Activated naive CD4-positive, alpha-beta T cell treated with Interleukin-2 at 50 U/mL for 16 hours (primary cell): Measurements from ENCODE around the gene BRD3.
A peak's percentile ranks its signal among the peaks of the same experiment; 100 is the strongest.

Experiments used
- DNase-seq: peaks from one replicate; pipeline ENCODE4 v3.0.0-alpha.2; 2020

BRD3 gene

DNA sequence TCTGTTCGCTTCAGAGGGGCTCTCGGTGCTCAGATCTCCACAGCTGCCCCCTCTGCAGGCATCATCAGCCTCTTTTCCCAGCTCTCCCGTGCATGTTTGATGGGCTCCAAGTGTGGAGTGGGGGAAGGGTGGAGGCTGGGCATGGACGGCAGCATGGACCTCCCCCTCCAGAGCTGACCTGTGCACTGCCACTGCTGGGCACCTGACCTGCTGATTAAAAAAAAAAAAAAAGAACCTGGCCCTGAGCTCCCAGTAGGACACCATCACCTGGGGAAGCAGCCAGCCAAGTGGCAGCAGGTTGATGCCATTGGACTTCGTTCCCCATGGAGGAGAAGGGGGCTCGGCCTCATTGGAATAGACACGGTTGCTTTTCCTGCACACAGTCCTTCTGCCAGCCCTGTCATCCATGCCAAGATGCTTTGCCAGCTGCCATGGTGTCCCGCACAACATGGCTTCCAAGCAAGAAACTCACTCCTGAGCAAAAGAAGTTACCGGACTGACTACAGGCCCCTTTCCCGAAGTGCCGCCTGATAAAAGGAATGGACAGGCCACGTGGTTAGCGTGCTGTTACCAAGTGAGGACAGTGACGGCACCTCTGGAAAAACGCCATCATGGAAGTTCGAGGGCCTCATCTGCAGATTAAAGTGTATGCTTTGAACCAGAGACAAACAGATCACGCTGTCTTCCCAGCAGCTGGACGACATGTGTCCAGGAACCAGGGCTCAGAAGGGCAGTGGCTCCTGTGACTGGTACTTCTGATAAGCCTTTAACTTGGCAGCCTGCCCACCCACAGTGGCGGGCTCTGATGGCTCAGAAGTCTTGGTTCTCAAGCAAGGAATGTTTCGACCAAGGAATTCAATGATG is 57.3 kb downstream of the BRD3 start:
- DNase-seq: no peak

DNA sequence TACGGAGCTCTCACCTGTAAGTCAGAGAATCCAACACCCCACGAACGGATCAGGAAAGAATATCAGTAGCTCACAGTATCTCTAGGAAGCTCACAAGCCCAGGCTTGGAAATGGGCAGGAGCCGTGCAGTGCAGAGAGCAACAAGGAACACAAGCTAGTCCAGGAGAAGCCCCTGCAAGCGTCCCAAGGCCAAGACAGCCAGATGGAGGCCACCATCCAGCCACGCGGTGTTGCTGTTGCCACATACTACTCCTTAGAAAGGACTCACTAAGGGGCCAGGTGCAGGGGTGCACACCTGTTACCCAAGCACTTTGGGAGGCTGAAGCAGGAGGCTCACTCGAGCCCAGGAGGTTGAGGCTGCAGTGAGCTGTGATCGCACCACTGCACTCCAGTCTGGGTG is 60.3 kb downstream of the BRD3 start:
- DNase-seq: no peak

DNA sequence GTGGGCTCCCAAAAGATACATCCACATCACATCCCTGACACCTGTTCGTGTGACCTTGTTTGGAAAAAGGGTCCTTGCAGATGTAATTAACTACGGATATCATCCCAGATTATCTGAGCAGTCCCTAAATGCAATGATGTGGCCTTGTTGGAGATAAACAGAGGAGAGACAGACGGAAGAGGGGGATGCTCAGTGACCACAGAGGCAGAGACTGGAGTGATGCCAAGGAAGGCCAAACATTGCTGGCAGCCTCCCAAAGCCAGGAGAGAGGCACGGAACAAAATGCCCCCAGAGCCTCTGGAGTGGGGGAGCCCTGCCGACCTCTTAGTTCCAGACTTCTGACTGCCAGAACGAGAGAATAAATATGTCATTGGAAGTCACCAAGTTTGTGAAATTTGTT is 60.7 kb downstream of the BRD3 start:
- DNase-seq: no peak

DNA sequence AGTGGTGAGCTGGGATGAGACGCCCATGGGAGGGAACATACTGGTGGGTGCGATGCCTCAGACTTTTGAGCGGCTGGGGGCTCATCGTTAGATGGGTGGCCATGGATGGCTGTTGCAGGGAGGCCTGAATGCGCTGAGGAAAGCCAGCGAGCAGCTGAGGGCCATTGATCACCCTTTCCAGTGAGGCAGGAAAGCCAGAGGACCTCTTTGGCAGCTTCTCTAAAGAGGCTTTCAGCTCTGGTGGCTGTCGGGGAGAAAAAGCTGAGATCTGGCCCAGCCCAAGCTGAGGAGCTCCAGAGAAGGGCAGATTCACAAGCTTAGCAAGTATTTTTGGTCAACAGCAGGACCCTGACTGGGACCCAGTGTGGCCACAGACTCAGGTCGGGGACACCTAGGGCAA is 62.4 kb downstream of the BRD3 start:
- no peak for DNase-seq

DNA sequence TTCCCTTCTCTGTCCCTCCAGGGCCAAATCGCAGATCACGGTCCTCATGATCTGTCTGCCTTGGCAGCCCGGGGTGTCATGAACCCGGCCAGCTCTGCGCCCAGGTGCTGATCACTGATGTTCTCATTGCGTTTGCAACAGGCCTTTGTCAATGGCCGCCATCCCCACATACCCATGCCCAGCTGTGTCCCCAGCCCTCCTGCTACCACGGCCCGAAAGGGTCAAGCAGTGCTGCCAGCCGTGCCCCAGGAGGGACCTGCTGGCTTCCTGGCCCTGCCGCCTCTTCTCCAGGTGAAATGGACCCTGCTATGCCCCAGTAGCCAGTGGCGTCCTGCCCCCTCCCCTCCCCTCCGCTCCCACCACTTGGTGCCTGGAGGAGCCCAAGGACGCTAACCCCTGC is 62.9 kb downstream of the BRD3 start:
- no peak for DNase-seq

DNA sequence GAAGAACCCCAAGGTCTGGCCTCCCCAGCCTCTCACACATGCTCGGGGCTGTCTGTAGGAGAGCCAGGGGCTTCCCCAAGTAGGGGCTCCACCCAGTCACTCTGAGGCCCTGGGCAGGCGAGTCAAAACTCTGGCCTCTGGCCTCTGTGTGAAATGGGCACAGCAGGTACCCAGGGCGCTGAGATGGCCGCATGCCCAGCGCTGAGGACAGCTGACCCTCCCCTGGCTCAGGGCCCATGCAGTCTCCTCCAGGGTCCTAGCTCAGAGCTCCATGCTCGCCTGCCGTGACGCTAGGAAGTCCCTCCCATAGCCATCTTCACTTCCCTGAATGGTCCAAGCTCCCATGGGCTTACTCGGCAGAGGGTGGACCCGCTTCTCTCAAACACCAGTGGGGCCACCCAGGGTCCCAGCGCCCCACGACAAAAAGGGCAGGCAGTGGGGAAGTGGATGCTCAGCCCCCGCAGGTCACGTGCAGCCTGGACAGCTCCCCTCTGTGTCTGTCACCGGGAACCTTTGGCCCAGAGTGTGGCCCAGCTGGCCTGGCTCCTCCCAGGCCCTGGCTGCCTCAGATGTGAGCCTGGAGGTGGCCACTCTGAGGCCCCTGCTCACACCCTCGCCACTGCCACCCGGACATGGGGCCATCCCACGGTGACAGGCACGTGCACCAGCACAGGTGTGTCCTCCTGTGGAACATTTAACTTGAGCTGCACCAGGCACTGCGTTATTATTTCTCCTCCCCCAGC is 63.5 kb downstream of the BRD3 start:
- DNase-seq: no peak

DNA sequence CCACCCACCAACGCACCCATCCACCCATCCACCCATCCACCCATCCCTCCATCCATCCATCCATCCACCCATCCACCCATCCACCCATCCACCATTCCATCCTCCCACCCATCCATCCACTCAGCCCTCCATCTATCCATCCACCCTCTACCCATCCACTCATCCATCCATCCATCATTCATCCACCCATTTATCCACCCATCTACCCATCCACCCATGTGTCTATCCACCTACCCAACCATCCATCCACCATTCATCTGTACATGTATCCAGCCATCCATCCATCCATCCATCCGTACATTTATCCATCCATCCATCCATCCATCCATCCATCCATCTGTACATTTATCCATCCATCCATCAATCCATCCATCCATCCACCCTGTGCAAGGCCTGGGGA is 64.6 kb downstream of the BRD3 start:
- no peak for DNase-seq

DNA sequence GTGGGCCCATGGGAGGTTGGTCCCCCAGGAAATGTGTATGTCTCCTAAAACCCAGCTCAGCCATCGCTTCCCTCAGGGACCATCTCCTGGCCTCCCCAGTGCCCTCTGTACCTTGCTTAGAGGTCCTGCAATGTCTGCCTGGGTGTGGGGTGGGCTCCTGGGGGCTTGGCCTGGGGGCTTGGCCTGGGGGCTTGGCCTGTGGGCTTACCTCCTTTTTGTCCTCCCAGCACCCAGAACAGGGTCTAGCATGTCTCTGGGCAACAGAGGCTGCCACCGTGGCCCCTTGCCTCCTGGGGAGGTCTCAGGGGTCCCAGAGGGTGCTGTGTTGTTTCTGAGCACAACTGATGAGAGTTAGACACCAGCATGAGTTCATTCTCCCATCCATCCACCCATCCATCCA is 65.0 kb downstream of the BRD3 start:
- no peak for DNase-seq

DNA sequence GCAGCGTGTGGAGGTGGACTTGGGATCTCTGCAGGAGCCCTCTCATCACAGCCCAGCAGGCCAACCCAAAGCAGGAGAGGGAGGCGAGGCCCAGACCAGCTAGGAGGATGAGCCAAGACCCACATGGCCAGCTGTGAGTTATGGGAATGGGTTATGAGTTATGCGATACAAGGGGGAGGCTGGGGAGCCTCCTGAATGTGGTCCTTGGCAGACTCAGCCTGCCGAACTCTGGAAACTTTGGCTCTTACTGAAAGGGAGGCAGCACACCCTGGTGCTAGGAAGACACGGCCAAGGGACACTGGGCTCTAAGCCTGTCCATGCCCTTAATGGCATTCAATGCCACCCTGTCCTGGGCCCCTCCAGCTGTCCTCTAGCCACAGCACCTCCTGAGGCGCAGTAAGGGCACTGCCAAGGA is 68.0 kb downstream of the BRD3 start:
- DNase-seq: no peak

DNA sequence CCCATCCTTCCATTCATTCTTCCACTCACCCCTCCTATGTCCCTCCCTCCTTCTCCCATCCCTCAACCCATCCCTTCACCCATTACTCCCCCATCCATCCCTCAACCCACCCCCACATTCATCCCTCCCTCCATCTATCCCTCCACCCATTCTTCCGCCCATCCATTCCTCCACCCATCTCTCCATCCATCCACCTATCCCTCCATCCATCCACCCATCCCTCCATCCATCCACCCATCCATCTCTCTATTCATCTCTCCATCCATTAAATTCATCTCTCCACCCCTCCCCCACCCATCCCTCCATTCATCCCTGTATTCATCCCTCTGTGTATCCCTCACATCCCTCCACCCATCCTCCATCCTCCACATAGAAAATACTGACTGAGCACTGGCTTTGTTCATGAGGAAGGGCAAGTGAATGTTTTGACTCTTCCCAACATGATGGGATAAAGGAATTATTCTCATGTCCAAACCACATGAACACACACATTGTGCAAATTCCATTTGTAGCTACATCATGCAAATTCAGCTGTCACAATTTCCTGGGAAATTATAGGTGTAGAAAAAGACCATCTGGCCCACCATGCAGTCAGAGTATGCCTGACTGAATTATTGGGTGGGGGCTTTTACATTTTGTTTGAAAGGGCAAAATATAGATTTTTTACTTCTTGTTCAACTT is 68.8 kb downstream of the BRD3 start:
- no peak for DNase-seq

DNA sequence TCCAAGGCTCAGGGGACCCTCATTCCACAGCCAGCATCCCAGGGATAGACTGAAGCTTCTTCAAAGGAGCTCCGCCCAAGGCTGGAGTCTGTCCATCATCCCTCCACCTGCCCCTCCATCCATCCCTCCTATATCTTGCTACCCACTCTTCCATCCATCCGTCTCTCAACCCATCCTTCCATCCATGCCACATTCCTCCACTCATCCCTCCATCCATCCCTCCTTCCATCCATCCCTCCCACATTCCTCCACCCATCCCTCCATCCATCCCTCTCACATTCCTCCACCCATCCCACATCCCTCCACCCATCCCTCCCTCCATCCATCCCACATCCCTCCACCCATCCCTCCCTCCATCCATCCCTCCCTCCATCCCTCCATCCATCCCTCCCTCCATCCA is 70.2 kb downstream of the BRD3 start:
- DNase-seq: no peak

DNA sequence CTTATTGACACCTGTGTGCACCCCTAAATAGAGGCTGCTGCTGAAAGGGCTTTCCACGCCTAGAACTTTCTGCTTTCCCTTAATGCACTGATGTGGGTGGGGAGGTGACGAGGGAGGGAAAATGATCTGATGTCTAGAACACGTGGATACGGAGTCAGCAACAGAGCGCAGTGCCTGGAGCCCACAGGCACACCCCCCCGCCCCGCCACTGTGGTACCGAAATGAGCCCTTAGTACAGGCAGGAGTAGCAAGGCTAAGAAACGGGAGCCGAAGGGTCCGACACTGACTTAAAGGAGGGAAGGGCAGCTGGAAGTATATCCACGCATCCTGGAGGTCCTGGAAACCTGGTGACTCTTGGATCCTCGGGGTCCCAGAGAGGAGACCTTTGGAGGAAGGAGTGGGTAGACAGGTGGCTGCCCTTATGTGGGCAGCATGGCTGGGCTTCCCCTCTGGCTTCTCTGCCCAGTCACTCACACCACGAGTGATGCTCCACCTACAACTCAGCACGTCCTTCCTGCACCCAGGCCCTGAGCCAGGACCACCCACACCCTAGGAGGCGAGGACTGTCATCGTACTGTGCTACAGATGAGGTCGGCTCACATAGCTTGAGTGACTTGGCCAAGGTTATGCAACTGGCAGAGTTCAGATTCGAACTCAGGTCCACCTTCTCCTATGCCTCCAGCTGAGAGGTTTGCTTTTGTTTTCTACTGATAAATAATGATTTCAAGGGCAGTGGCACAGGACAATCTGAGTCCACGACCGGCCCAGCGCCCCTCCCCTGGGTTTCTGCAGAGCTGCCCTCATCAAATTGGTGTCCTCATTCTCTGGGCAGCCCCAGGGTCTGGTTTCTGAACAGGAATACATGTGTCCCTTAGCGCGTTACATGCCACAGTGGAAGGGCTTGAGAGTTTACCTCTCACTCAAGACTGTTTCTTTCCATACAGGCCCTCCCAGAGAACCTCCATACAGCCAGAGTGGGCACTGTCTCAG is 71.0 kb downstream of the BRD3 start:
- no peak for DNase-seq

DNA sequence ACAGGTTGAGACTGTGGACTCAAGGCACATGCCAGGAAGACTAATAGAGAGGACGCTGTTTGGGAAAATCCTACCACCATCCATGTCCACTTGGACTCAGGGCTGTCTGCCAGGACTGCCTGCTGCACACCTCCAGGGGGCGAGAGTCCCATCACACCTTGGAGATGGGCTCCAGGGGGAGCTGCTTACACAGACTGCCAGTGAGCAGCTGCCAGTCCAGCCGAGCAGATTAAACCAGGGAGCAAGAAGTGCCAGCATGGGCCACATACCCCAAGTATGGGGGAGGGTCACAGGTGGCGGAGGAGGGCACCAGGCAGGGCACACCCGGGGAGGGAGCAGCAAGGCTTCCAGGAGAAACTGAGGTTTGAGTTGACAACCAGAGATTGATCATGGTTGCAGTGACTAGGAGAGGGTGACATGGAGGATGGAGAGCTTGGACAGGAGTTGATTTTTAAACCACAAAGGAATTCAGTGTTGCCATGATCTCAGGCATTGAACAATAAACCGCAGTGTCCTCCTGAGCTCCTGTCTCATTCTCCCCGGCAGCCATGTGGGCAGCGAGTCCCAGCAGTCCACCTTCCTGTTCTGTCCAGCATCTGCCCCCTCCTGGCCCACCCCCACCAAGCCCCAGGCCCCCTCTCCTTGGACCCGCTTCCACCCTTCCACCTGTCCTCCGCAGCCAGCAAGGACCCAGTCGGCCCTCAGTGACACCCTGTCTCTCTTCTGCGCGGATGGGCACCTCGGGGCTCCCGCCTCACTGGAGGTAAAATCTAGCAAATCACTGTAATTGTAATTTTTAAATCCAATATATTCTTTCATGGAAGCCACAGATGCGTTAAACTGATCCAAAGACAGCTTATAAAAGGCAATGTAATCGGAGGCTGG is 72.6 kb downstream of the BRD3 start:
- DNase-seq: no peak

DNA sequence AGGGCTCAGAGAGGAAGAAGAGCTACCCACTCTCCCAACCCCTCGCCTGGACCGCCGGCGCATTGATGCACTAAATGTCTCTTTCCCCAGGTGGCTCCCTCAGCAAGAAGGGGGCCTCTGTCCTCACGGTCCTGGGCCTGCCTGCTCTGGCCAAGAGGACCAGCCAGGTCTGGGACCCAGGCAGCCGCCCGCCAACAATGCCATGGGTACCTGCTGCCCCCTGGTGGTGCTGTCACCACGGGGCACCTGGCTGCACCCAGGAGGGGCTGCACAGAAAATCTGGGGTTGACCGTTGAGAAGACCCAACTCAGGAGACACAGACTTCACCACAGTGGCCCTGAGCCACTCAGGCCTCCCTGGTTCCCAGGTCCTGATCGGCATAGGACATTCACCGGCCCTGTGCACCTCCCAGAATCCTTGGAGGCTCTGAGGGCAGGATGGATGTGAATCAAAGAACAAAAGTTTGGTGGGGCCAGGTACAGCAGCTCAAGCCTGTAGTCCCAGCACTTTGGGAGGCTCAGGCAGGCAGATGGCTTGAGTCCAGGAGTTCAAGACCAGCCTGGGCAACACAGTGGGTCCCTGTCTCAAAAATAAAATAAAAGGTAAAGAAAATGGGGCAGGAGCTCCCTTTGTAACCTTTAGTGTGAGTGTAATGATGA is 73.3 kb downstream of the BRD3 start:
- DNase-seq: peak; percentile 81

DNA sequence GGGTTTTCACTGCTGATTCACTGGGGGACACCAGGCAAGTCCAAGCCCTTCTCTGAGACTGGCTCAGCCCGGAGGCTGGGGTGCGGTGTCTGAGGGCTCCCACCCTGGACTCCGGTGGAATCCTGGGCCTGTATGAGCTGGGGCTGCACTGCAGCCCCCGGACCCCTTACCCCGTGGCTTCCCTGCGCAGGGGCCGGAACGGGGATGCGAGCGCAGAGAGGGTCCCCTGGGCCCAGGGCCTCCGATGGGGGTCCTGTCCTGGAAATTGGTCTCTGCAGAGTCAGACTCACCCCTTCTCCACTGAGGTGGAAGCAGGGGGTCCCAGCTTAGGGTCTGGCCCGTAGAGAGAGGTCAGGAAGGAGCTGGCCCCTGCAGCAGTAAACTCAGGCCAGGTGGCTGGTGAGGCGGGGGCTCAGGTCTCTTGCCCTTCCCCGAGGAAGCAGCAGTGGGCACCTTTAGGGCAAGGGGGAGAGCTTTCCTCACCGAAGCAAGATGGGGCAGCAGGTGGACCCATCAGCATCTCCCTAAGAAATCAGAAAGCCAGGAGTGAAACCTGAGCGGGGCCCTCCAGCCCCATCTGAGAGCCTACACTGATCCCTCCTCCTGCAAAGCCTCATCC is 74.1 kb downstream of the BRD3 start:
- DNase-seq: no peak

DNA sequence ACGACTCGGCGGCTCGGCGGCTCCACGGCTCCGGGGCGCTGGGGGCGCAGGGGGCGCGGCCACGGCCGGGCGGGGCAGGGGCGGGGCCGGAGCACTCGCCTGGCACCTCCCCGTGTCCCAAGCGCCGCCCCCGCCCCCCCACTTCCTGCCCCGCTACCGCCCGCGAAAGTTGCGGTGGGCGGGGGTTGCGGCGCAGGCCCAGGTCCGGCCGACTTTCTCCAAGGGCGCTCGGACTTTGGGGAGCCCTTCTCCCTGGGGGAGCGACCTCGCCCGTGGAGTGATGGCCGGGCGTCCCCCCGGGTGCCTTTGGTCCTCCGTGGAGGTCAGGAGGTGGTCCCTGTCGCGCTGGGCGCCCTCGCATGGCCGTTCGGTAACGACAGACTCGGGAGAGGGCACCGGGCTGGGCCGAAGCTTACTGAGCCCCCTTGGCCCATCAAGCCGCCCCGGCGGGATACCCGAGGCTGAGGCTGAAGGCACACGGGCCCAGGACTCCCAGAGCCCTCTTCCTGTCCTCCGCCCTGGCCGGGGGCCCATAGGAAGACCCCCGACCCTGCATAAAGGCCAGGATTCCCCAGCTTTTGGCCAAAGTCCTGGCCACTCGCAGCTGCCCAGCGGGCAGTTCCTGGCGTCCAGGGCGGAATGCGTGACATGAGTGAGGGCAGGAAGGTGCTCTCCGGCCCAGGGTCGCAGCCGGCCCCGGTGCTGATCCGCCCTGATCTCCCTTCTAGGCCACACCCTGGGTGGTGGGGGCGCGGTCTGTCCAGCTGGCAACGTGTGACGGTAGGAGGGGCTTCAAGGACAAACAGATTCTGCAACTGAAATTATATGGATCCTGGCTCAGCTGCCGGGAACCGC is 74.8 kb downstream of the BRD3 start:
- peak; percentile 70 for DNase-seq

DNA sequence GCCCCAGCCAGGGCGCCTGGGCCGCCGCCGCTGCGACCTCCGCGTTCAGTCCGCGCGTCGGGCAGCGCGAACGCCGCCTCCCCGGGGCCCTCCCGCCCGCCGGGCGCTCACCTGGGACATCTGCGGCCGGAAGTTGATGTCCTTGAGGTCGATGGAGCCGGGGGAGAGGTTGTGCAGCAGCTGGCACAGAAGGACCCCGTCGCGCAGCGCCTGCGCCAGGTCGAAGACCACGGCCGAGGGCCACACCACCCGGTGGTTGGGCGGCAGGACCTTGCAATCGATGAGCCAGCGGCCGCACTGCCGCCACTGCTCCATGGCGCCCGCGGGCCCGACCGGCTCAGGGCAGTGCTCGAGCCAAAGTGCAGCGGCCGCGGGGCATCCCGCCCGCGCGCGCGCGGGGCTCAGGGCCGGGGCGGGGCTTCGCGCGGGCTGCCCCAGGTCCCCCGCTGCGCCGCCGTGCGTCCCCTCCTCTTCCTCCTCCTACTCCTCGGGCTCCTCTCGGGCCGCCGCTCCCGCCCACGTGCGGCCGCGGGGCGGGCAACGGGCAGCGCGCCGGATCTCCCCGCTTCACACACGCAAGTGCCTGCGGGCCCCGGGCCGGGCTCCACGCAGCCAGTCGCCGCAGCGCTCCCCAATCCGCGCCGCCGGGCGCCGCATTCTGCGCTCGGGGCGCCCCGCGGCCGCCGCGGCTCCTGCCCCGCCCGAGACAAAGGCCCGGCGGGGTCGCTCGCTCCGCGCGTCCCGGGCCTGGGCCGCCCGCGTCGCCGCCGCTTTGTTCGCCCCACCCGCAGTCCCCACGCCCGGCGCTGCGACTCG is 75.7 kb downstream of the BRD3 start, which contains the start of gene VAV2:
TSS of gene VAV2 (minus strand) at position 361 of the 816 bp plus-strand sequence. CDS start at position 315, 46 bp downstream.
- DNase-seq: peak; percentile 45

DNA sequence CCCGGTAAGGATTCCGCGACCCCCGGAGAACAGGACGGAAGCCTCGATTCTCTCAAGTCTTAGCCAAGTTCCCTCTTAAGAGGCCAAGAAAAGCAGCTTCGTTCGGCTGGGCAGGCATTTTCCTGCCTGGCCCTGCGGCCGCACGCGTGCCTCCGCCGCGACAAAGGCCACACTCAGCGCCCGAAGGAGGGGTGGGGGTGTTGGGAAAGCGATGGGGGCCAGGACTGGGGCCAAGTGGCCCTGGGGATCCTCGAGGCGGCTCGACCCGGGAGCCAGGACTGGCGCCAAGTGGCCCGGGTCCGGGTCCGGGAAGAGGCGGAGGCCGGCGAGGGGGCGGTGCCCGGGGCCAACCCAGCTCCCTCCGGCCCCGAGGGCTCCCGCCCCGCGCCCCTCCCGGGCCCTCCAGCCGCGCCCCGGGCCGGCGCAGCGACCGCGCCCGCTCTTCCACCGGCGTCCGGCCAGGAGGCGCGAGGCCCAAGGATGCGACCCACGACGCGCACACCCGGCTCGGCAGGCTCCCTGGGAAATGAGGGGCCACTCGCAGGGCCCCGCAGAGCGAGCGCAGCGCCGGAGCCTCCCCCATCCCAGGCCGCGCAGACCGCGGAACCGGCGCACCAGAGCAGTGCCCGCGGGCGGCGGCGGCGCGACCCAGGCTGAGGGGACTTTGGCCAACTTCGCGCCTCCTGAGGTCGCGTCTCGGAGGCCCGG is 76.5 kb downstream of the BRD3 start:
- no peak for DNase-seq
